GM18498 (cell line): ENCODE data around the gene MDC1.
A peak's percentile ranks its signal among the peaks of the same experiment; 100 is the strongest.
"Not testable (repeated sequence)": the region's sequence is repeated elsewhere in the genome, so short reads cannot be mapped to it uniquely, and the experiment has no call there.

Source experiments
- ATAC-seq: cut with Tn5 transposase; IDR thresholded peaks from one replicate; pipeline ENCODE4 v1.9.1; 2021; ENCODE audit warnings: mild to moderate bottlenecking, moderate library complexity; ENCODE audit not compliant: unreplicated experiment

MDC1 gene

DNA sequence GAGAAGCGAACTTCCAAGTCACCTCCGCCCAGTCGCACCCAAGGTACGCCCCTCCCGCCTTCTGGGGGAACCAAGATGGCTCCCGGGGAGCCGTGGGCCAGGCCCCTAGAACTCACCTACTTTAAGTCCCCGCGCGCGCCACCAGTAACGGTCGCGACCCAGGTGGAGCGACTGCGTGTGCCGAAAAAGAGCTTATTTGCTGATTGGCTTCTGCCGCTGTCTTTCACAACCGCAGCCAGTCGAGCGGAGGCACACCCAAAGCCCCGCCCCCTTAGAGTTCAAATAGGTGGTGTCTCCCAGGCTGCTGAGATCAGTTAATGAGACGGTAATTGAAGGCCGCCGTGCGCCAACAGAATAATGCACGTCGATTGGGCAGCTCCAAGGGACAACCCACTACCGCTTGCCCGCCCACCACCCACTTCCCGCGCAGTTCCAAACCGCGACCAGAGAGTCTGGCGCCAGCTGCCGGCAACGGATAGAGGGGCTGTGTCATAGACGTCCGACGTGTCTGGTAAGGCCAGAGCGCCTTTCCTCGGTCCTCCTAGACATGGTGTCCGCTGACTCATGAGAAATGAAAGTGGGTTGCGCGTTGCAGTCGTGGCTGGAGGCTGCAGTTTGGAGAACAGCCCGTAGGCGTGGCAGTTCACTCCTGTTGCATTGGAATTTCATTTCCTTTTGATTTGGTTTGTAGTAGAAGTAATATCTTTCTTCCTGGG, at the start of gene MDC1:
MDC1 (minus strand) TSS at position 153 of the 716 bp plus-strand sequence. CDS start 2,106 bp downstream, outside the sequence.
- peak; percentile 67 for ATAC-seq

DNA sequence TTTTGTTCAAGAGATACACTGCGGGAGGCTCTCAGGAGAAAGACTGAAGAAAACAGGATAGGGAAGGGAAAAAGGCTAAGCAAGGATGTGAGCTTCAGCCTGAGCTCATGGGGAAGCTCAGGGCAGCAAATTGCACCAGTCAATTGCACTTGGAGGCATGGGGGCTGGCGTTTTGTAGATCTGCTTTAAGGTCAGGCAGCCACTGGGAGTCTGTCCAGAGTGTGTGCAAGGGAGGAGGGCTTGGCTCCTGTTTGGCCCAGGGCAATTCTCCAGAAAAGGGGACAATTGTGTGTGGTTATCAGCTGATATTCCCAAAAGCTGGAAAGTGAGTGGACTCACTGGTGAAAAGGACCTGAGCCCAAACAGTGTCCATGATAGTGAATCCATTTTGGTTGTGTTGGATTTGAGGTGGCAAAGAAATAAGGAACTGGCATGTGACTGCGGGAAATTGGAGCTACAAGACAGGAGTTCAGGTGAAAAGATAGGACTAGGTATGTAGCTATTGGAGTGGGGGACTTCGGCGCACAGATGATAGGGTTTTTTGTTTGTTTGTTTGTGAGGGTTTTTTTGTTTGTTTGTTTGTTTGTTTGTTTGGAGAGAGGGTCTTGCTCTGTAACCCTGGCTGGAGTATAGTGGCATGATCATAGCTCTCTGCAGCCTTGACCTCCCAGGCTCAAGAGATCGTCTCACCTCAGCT, 49.5 kb upstream of the MDC1 start:
- ATAC-seq: no peak

- ATAC-seq: not testable (repeated sequence)
These were observed 48.4 kb upstream of the MDC1 start for GRCh38 chr6:30765495-30765894.

DNA sequence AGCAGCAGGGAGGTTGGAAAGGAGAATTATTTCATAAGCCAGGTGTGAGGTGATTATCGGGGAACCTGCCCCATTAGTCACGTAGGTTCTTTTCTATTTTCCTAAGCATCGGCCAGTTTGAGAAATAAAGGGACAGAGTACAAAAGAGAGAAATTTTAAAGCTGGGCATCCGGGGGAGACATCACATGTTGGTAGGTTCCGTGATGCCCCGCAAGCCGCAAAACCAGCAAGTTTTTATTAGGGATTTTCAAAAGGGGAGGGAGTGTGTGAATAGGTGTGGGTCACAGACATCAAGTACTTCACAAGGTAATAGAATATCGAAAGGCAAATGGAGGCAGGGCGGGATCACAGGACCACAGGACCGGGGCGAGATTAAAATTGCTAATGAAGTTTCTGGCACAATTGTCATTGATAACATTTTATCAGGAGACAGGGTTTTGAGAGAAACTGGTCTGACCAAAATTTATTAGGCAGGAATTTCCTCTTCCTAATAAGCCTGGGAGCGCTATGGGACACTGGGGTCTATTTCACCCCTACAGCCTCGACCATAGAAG, 47.5 kb upstream of the MDC1 start:
- ATAC-seq: not testable (repeated sequence)

- no peak for ATAC-seq
These were observed 46.8 kb upstream of the MDC1 start for GRCh38 chr6:30763618-30764489.

GRCh38 chr6:30763155-30763617, 46.1 kb upstream of the MDC1 start:
- no peak for ATAC-seq

GRCh38 chr6:30761791-30762429, 44.8 kb upstream of the MDC1 start:
- ATAC-seq: no peak

DNA sequence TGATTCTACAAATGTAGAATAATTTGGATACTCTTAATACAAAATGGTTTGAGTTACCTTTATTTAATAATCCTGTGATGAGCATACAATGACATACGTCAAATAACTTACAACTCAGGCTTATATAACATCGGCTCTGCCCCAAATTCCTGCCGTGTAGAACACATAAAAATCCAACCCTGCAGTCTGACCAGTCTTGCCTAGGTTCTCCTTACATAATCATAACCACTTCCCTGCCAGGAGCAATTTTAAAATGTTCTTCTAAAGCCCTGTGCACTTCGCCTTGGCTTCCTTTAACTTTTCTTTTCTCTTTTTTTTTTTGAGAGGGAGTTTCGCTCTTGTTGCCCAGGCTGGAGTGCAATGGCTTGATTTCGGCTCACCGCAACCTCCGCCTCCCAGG, 43.5 kb upstream of the MDC1 start:
- ATAC-seq: no peak

DNA sequence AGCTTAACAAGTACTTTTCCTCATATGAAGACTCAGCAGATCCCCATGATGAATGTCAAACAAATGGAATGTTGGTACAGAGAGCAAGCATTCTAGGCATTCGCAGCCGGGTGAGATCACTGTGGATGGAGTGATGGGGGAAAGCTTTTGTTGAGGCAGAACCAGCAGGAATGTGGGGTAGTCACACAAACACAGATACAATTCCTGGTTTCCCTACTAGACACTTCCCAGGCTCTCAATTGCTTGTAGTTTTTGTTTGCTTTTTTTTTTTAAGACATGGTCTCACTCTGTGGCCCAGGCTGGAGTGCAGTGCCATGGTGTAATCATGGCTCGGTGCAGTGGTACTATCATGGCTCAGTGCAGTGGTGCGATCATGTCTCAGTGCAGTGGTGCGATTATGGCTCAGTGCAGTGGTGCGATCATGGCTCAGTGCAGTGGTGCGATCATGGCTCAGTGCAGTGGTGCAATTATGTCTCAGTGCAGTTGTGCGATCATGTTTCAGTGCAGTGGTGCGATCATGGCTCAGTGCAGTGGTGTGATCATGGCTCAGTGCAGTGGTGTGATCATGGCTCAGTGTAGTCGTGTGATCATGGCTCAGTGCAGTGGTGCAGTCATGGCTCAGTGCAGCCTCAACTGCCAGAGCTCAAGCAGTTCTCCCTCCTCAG, 42.6 kb upstream of the MDC1 start:
- ATAC-seq: no peak

- ATAC-seq: no peak
These were observed 40.3 kb upstream of the MDC1 start for GRCh38 chr6:30757261-30757904.

DNA sequence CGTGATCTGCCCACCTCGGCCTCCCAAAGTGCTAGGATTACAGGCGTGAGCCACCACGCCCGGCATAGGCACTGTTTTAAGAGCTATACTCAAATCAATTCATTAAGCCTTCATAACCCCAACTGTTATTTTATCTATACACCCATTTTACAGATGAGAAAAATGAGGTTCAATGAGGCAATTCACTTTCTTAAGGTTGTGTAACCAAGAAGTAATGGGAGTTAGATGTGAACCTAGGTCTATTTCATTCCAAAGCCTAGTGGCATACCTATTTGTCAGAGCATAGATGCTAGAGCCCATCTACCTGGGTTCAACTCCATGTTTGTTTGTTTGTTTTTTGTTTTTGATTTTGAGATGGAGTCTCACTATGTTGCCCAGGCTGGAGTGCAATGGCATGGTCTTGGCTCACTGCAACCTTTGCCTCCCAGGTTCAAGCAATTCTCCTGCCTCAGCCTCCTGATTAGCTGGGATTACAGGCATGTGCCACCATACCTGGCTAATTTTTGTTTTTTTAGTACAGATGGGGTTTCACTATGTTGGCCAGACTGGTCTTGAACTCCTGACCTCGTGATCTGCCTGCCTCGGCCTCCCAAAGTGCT, 39.4 kb upstream of the MDC1 start:
- not testable (repeated sequence) for ATAC-seq

DNA sequence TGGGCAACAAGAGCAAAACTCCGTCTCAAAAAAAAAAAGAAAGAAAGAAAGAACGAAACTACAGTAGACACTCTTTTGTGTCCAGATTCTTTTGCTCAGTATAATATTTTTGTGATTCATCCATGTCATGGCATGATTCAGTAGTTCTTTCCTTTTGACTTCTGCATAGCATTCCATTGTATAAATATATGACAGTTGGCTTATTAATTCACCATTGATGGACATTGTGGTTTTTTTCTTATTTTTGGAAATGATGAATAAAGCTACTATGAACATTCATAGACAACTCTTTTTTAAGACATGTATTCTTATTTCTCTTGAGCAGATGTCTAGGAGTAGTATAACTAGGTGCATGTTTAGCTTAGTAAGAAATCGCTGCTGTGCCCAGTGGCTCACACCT, 37.5 kb upstream of the MDC1 start:
- ATAC-seq: no peak

GRCh38 chr6:30752157-30752927, 35.3 kb upstream of the MDC1 start:
- ATAC-seq: no peak

DNA sequence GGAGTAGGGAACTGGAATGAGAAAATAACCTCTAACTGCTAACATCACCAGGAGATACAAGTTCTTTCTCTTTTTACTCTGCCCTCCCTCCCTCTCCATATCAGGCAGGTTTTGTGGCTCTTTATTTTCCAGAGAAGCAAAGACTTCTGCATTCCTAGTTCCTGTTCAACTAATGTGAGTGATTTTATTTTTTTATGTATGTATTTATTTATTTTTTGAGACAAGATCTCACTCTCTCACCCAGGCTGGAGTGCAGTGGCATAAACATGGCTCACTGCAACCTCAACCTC, 33.2 kb upstream of the MDC1 start:
- ATAC-seq: no peak

- no peak for ATAC-seq
These were observed 32.7 kb upstream of the MDC1 start for GRCh38 chr6:30749554-30750378.

DNA sequence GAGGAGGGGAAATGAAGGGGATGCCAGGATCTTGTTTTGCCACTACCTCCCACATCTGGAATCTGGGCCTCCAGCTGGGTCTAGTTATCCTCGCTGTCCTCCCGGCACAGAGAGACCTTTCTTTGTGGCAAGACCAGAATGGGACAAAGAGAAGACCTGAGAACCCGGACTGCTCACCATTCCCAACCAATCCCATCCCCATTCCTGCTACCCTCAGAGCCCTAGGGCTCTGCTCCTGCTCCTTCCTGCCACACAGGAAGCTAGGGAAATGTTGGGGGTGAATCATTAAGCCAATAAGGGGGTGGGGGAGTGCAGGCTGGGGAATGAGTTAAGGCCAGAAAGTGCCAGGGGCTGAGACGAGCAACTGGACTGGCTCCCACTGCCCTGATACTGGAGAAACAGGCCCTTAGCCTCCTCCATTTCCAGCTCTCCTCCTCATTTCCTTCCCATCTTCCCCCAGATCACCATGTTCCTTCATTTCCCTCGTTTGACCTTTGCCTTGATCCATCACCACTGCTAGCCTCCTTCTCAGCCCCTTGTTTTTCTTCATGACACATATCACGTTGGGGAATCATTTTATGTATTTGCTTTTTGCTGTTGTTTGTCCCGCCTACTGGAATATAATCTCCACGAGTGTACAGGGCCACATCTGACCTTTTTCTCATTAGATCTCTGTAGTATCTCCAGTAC, 31.9 kb upstream of the MDC1 start:
- no peak for ATAC-seq
